Measurements from ENCODE around the gene ANTXRL.
"Not testable (repeated sequence)": the region's sequence is repeated elsewhere in the genome, so short reads cannot be mapped to it uniquely, and the experiment has no call there.

DNA sequence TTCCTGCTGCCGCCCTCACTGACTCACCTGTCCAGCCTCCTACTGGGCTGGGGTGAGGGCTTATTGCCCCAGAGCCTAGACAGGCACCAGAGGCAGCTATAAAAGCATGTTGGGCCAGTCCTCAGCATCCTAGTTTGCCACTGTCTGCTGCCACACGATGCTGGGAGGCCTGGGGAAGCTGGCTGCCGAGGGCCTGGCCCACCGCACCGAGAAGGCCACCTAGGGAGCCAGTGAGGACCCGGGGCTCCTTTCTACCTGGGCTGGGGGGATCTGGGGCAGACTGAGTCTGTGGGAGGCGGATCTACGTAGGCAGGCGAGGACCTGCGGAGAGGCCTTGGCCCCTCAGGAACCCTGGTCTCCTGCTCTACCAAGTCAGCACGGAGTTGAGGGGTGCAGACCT is 82.2 kb downstream of the ANTXRL start:
- TF ChIP-seq, protein P1, sequence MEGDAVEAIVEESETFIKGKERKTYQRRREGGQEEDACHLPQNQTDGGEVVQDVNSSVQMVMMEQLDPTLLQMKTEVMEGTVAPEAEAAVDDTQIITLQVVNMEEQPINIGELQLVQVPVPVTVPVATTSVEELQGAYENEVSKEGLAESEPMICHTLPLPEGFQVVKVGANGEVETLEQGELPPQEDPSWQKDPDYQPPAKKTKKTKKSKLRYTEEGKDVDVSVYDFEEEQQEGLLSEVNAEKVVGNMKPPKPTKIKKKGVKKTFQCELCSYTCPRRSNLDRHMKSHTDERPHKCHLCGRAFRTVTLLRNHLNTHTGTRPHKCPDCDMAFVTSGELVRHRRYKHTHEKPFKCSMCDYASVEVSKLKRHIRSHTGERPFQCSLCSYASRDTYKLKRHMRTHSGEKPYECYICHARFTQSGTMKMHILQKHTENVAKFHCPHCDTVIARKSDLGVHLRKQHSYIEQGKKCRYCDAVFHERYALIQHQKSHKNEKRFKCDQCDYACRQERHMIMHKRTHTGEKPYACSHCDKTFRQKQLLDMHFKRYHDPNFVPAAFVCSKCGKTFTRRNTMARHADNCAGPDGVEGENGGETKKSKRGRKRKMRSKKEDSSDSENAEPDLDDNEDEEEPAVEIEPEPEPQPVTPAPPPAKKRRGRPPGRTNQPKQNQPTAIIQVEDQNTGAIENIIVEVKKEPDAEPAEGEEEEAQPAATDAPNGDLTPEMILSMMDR (IDR thresholded peaks at IDR 0.05; ENCODE audit: borderline replicate concordance, extremely low read depth, low read length, poor library complexity, severe bottlenecking), result not testable (repeated sequence)
- TF ChIP-seq EZH2 (IDR thresholded peaks at IDR 0.05; ENCODE audit: borderline replicate concordance, low read depth, low read length, severe bottlenecking), result not testable (repeated sequence)
